Astrocyte of the hippocampus (primary cell): Measurements from ENCODE around the gene TLX2.
"Not testable (repeated sequence)": the region's sequence is repeated elsewhere in the genome, so short reads cannot be mapped to it uniquely, and the experiment has no call there.

ENCODE experiments used
- DNase-seq: peaks from one replicate; pipeline ENCODE4 v3.0.0; 2011; ENCODE audit warnings: low read depth, low spot score

TLX2 gene

GRCh38 chr2:74514368-74515270, at the start of gene TLX2:
TLX2 (plus strand) TSS chr2:74514450; CDS start chr2:74514807, 357 bp downstream.
- no peak for DNase-seq

GRCh38 chr2:74470742-74471141, 43.5 kb upstream of the TLX2 start:
- DNase-seq: not testable (repeated sequence)

GRCh38 chr2:74471332-74472065, 42.8 kb upstream of the TLX2 start:
- DNase-seq: no peak

GRCh38 chr2:74472086-74472944, 41.9 kb upstream of the TLX2 start, which contains the start of gene MRPL53:
MRPL53 (minus strand) TSS chr2:74472680; CDS start chr2:74472660, 20 bp downstream.
- DNase-seq: peak; percentile 97

- no peak for DNase-seq
Measured at GRCh38 chr2:74472945-74473258, 41.3 kb upstream of the TLX2 start.

GRCh38 chr2:74474481-74474880, 39.8 kb upstream of the TLX2 start:
- no peak for DNase-seq

- no peak for DNase-seq
Measured at GRCh38 chr2:74474899-74475298, 39.4 kb upstream of the TLX2 start.

- no peak for DNase-seq
Measured at GRCh38 chr2:74481431-74481830, 32.8 kb upstream of the TLX2 start.

GRCh38 chr2:74481961-74482800, 32.1 kb upstream of the TLX2 start:
- DNase-seq: no peak

- peak; percentile 97 for DNase-seq
Measured at GRCh38 chr2:74482801-74483674, 31.2 kb upstream of the TLX2 start, which contains the start of the genes CCDC142 and TTC31. CCDC142 (minus strand) TSS chr2:74482998; CDS start chr2:74482837, 161 bp downstream. TTC31 (plus strand) TSS chr2:74483081; CDS start chr2:74483096, 15 bp downstream.

GRCh38 chr2:74483675-74484164, 30.5 kb upstream of the TLX2 start:
- DNase-seq: not testable (repeated sequence)

- DNase-seq: no peak
Measured at GRCh38 chr2:74486141-74486540, 28.1 kb upstream of the TLX2 start.

GRCh38 chr2:74488643-74489481, 25.4 kb upstream of the TLX2 start:
- no peak for DNase-seq

- DNase-seq: no peak
Measured at GRCh38 chr2:74489906-74490305, 24.3 kb upstream of the TLX2 start.

GRCh38 chr2:74491648-74492544, 22.4 kb upstream of the TLX2 start:
- DNase-seq: no peak

GRCh38 chr2:74493546-74493945, 20.7 kb upstream of the TLX2 start:
- no peak for DNase-seq

- no peak for DNase-seq
Measured at GRCh38 chr2:74495440-74495839, 18.8 kb upstream of the TLX2 start.
